T-helper 17 cell (primary cell): ENCODE results near the gene HACE1. TPM values are rescaled to one million over a fixed set of nuclear protein-coding genes. Genes with fewer than 3 reads are reported as not detected.

Experiments used
- ATAC-seq: fragments of 150-1000 bp; cut with Tn5 transposase; 2 replicates; pipeline ENCODE4 v1.10.0; 2021; ENCODE audit warnings: mild to moderate bottlenecking, moderate library complexity
- DNase-seq, 3 donors: peaks; one replicate each; pipeline versions ENCODE4 v3.0.0 to v3.0.0-alpha.2; 2020 to 2021
- H3K9me3 ChIP-seq: one replicate; pipeline ENCODE4 v1.7.0; 2013; ENCODE audit warnings: low read length, mild to moderate bottlenecking; ENCODE audit not compliant: control insufficient read depth, poor library complexity, severe bottlenecking
- H3K27ac Mint-ChIP-seq: one replicate; pipeline ENCODE4 v1.8.0; 2022; ENCODE audit warnings: mild to moderate bottlenecking, moderate library complexity, mixed read lengths
- H3K27me3 Mint-ChIP-seq: one replicate; pipeline ENCODE4 v1.8.0; 2022; ENCODE audit warnings: mixed read lengths
- H3K36me3 Mint-ChIP-seq: one replicate; pipeline ENCODE4 v1.8.0; 2022; ENCODE audit warnings: low read depth, mixed read lengths
- H3K4me1 Mint-ChIP-seq: one replicate; pipeline ENCODE4 v1.8.0; 2022; ENCODE audit warnings: mild to moderate bottlenecking, mixed read lengths
- H3K4me3 Mint-ChIP-seq: one replicate; pipeline ENCODE4 v1.8.0; 2022; ENCODE audit warnings: mild to moderate bottlenecking, moderate library complexity, mixed read lengths
- total RNA-seq, 4 donors: library from RNA in 2 of 4; stranded (reverse) in 2 of 4; gene quantifications; one replicate each; pipeline ENCODE4 v1.2.3 and lab custom pipeline; 2022 to 2026

The HACE1 gene
- total RNA-seq, 2 donors from 2014 or later, result 9.9 to 11.0 TPM

DNA sequence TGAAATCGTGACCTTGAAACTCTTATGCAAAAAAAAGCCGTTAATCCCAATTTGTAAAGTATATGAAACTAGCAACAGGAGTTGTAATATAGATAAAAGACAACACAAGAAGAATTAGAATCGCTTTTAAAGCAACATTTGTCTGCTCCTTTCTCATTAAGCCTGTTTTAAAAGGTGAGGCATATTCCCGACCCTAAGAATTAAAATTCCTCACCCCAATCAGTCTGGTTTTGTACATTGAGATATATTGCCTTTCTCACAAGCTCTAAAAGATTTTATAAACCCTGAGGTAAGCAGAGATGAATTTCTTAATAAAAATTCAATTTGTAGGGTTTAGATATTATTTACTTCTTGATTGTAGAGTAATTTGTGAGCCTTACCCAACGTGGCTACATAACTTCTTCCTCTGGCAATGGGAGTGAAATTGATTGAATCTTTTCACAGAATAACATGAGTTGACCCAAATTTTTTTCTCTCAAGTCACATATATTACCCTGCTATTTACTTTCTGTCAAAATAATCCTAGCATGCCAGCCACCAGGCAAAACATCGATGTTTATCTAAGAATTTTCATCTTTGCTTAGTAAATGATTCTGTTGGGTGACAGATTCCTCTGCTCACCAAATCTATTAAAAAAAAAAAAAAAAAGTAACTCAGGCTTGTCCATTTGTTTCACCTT, 173.7 kb downstream of the HACE1 start:
- H3K4me3 Mint-ChIP-seq, result no peak overlapping the region
- no peak for ATAC-seq
- H3K9me3 ChIP-seq, result no peaks in the 10 kb centered on the region
- peaks cover 4% of the 10 kb centered on the region for H3K27me3 Mint-ChIP-seq
- peaks cover 26% of the 10 kb centered on the region for H3K4me1 Mint-ChIP-seq
- H3K36me3 Mint-ChIP-seq, result peaks cover 3% of the 10 kb centered on the region
- DNase-seq, result no peak
- no peak overlapping the region for H3K27ac Mint-ChIP-seq

GRCh38 chr6:104684911-104685415, 174.8 kb downstream of the HACE1 start:
- Mint-ChIP-seq H3K4me3 (no peak overlapping the region), H3K27ac (no peak overlapping the region), H3K4me1 (peaks cover 26% of the 10 kb centered on the region), H3K36me3 (no peaks in the 10 kb centered on the region), H3K27me3 (peaks cover 4% of the 10 kb centered on the region)
- DNase-seq (no peak), ATAC-seq (no peak)
- no peaks in the 10 kb centered on the region for H3K9me3 ChIP-seq

GRCh38 chr6:104683809-104684208, 175.9 kb downstream of the HACE1 start:
- no peak overlapping the region for H3K4me3 Mint-ChIP-seq
- ATAC-seq, result no peak
- peaks cover 26% of the 10 kb centered on the region for H3K4me1 Mint-ChIP-seq

GRCh38 chr6:104682722-104683643, 176.7 kb downstream of the HACE1 start:
- peak overlapping the region; percentile 68 for H3K27ac Mint-ChIP-seq
- ATAC-seq (peak; percentile 44), DNase-seq (peak; percentile 49 to 62 (median 55))
- H3K4me1 Mint-ChIP-seq, result peaks cover 18% of the 10 kb centered on the region
- H3K9me3 ChIP-seq, result no peaks in the 10 kb centered on the region
- no peak overlapping the region for H3K4me3 Mint-ChIP-seq
- no peaks in the 10 kb centered on the region for H3K27me3 Mint-ChIP-seq
- no peaks in the 10 kb centered on the region for H3K36me3 Mint-ChIP-seq

More at GRCh38 chr6:104683809-104684208, 175.9 kb downstream of the HACE1 start:
- Mint-ChIP-seq H3K27ac (peak overlapping the region; percentile 29), H3K27me3 (peaks cover 4% of the 10 kb centered on the region), H3K36me3 (no peaks in the 10 kb centered on the region)
- no peak for DNase-seq
- no peaks in the 10 kb centered on the region for H3K9me3 ChIP-seq

- H3K27me3 Mint-ChIP-seq, result no peaks in the 10 kb centered on the region
- DNase-seq (no peak), ATAC-seq (no peak)
- peaks cover 15% of the 10 kb centered on the region for H3K4me1 Mint-ChIP-seq
- no peak overlapping the region for H3K4me3 Mint-ChIP-seq
- no peaks in the 10 kb centered on the region for H3K9me3 ChIP-seq
- no peak overlapping the region for H3K27ac Mint-ChIP-seq
- H3K36me3 Mint-ChIP-seq, result no peaks in the 10 kb centered on the region
These were observed 179.2 kb downstream of the HACE1 start for GRCh38 chr6:104680539-104680938.

GRCh38 chr6:104679971-104680370, 179.7 kb downstream of the HACE1 start:
- ATAC-seq, result no peak
- no peak overlapping the region for H3K4me3 Mint-ChIP-seq
- H3K27ac Mint-ChIP-seq, result no peak overlapping the region
- no peak for DNase-seq
- no peaks in the 10 kb centered on the region for H3K9me3 ChIP-seq
- H3K27me3 Mint-ChIP-seq, result no peaks in the 10 kb centered on the region
- H3K4me1 Mint-ChIP-seq, result peaks cover 15% of the 10 kb centered on the region
- H3K36me3 Mint-ChIP-seq, result no peaks in the 10 kb centered on the region

Other genes with a start within 250 kb of the HACE1 start
- not detected for gene LIN28B, start 97.2 kb upstream of the HACE1 start, total RNA-seq